WTC11 (cell line): ENCODE measurements around the gene GALNT6. TPM values are rescaled to one million over a fixed set of nuclear protein-coding genes. Genes with fewer than 3 reads are reported as not detected.

Experiments used
- ATAC-seq: fragments of 200-7000 bp; cut with Tn5 transposase; 2 replicates; pipeline ENCODE4 v1.10.0; 2021; ENCODE audit warnings: mild to moderate bottlenecking, moderate library complexity
- CTCF ChIA-PET: fragments of 300-600 bp; sonication (Branson Sonifier 250); formaldehyde crosslinking; loops from one replicate; lab custom pipeline; 2021; ENCODE audit warnings: antibody characterized with exemption; lab: Charles Lee
- POLR2A ChIA-PET: fragments of 350-600 bp; sonication (Branson Sonifier 250); formaldehyde crosslinking; loops from one replicate; lab custom pipeline; 2021; ENCODE audit warnings: antibody characterized with exemption; lab: Charles Lee
- DNase-seq: peaks from one replicate; pipeline ENCODE4 v3.0.0; 2021; ENCODE audit warnings: low spot score
- H3K27ac Mint-ChIP-seq: 2 replicates; pipeline ENCODE4 v1.8.0; 2021; ENCODE audit warnings: mixed read lengths
- H3K27me3 Mint-ChIP-seq: 2 replicates; pipeline ENCODE4 v1.8.0; 2021; ENCODE audit warnings: low read depth, mild to moderate bottlenecking, moderate library complexity, mixed read lengths
- H3K36me3 Mint-ChIP-seq: 2 replicates; pipeline ENCODE4 v1.8.0; 2021; ENCODE audit warnings: mixed read lengths
- H3K4me1 Mint-ChIP-seq: 2 replicates; pipeline ENCODE4 v1.8.0; 2022; ENCODE audit warnings: mixed read lengths
- H3K4me3 Mint-ChIP-seq: 2 replicates; pipeline ENCODE4 v1.8.0; 2021; ENCODE audit warnings: mild to moderate bottlenecking, moderate library complexity, mixed read lengths
- H3K9me3 Mint-ChIP-seq: 2 replicates; pipeline ENCODE4 v1.8.0; 2021; ENCODE audit warnings: mixed read lengths
- EMX1 ChIP-seq: fragments of 250-450 bp; sonication (Bioruptor Pico); IDR thresholded peaks from 2 replicates; pipeline ENCODE4 v1.8.0; 2021; ENCODE audit warnings: mild to moderate bottlenecking
- FOXP1 ChIP-seq: sonication (generic); formaldehyde crosslinking; IDR thresholded peaks from 2 replicates; pipeline ENCODE4 v1.8.0; 2022; ENCODE audit warnings: missing genetic modification reagents, mild to moderate bottlenecking, moderate library complexity, borderline replicate concordance
- IRF2 ChIP-seq: sonication (generic); formaldehyde crosslinking; IDR thresholded peaks from 2 replicates; pipeline ENCODE4 v1.8.0; 2022; ENCODE audit warnings: low read depth, missing genetic modification reagents, borderline replicate concordance
- TCF7 ChIP-seq: sonication (generic); formaldehyde crosslinking; IDR thresholded peaks from 2 replicates; pipeline ENCODE4 v1.8.0; 2022; ENCODE audit warnings: mild to moderate bottlenecking, low read depth, missing genetic modification reagents, moderate library complexity
- ZBTB21 ChIP-seq: sonication (generic); formaldehyde crosslinking; IDR thresholded peaks from 2 replicates; pipeline ENCODE4 v1.8.1; 2023; ENCODE audit warnings: mild to moderate bottlenecking, missing genetic modification reagents, borderline replicate concordance
- ZNF219 ChIP-seq: sonication (generic); formaldehyde crosslinking; IDR thresholded peaks from 2 replicates; pipeline ENCODE4 v1.8.0; 2023; ENCODE audit warnings: missing genetic modification reagents, mild to moderate bottlenecking, borderline replicate concordance
- total RNA-seq: library from RNA; stranded (reverse); gene quantifications from 3 replicates; pipeline ENCODE4 v1.2.3, GENCODE V29; 2021
- TF ChIP-seq, protein P1 (sequence below): fragments of 200-600 bp; IDR thresholded peaks from 2 replicates; pipeline ENCODE4 v1.8.0; 2022; ENCODE audit warnings: antibody characterized with exemption
- TF ChIP-seq, protein P2 (sequence below): sonication (generic); formaldehyde crosslinking; IDR thresholded peaks from 2 replicates; pipeline ENCODE4 v1.8.1; 2023; ENCODE audit warnings: mild to moderate bottlenecking, missing genetic modification reagents, borderline replicate concordance
- TF ChIP-seq, protein P3 (sequence below): sonication (generic); formaldehyde crosslinking; conservative IDR thresholded peaks from 2 replicates; pipeline ENCODE4 v1.8.1; 2023; ENCODE audit warnings: mild to moderate bottlenecking, low read depth, missing genetic modification reagents, moderate library complexity
- TF ChIP-seq, protein P4 (sequence below): sonication (generic); formaldehyde crosslinking; IDR thresholded peaks from 2 replicates; pipeline ENCODE4 v1.8.0; 2022; ENCODE audit warnings: mild to moderate bottlenecking, missing genetic modification reagents

The GALNT6 gene
- total RNA-seq, 1 experiment from 2014 or later = 18.3 TPM

DNA sequence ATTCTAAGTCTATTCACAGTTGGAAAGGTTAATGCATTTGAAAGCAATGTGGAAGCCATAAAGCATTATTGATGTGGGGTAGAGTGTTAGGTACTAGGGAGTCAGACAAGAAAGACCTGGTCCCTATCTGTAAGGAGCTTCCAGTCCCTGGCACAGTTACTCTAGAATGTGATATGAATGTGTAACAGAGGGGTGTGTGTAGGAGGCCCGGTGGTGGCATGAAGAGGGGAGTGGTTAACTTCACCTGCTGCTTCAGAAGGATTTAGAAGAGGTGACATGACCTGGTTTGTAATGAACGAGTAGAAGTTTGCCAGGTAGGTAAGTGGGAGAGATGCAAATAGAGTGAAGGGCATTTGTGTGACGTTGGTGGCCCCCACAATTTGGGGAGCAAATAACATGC is 15.1 kb upstream of the GALNT6 start:
- Mint-ChIP-seq H3K9me3 (no peaks in the 10 kb centered on the region), H3K36me3 (no peaks in the 10 kb centered on the region), H3K27ac (peak overlapping the region; percentile 21; the same call in 1 of the 2 replicates), H3K27me3 (no peaks in the 10 kb centered on the region), H3K4me3 (no peak overlapping the region), H3K4me1 (peaks cover 7% of the 10 kb centered on the region)
- TF ChIP-seq ZBTB21 (CRISPR knock-in tag) (no peak), FOXP1 (CRISPR knock-in tag) (no peak), IRF2 (CRISPR knock-in tag) (no peak), TCF7 (CRISPR knock-in tag) (no peak)
- TF ChIP-seq, protein P1, sequence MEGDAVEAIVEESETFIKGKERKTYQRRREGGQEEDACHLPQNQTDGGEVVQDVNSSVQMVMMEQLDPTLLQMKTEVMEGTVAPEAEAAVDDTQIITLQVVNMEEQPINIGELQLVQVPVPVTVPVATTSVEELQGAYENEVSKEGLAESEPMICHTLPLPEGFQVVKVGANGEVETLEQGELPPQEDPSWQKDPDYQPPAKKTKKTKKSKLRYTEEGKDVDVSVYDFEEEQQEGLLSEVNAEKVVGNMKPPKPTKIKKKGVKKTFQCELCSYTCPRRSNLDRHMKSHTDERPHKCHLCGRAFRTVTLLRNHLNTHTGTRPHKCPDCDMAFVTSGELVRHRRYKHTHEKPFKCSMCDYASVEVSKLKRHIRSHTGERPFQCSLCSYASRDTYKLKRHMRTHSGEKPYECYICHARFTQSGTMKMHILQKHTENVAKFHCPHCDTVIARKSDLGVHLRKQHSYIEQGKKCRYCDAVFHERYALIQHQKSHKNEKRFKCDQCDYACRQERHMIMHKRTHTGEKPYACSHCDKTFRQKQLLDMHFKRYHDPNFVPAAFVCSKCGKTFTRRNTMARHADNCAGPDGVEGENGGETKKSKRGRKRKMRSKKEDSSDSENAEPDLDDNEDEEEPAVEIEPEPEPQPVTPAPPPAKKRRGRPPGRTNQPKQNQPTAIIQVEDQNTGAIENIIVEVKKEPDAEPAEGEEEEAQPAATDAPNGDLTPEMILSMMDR = no peak
- TF ChIP-seq, protein P2, sequence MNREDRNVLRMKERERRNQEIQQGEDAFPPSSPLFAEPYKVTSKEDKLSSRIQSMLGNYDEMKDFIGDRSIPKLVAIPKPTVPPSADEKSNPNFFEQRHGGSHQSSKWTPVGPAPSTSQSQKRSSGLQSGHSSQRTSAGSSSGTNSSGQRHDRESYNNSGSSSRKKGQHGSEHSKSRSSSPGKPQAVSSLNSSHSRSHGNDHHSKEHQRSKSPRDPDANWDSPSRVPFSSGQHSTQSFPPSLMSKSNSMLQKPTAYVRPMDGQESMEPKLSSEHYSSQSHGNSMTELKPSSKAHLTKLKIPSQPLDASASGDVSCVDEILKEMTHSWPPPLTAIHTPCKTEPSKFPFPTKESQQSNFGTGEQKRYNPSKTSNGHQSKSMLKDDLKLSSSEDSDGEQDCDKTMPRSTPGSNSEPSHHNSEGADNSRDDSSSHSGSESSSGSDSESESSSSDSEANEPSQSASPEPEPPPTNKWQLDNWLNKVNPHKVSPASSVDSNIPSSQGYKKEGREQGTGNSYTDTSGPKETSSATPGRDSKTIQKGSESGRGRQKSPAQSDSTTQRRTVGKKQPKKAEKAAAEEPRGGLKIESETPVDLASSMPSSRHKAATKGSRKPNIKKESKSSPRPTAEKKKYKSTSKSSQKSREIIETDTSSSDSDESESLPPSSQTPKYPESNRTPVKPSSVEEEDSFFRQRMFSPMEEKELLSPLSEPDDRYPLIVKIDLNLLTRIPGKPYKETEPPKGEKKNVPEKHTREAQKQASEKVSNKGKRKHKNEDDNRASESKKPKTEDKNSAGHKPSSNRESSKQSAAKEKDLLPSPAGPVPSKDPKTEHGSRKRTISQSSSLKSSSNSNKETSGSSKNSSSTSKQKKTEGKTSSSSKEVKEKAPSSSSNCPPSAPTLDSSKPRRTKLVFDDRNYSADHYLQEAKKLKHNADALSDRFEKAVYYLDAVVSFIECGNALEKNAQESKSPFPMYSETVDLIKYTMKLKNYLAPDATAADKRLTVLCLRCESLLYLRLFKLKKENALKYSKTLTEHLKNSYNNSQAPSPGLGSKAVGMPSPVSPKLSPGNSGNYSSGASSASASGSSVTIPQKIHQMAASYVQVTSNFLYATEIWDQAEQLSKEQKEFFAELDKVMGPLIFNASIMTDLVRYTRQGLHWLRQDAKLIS (CRISPR knock-in tag) = no peak
- TF ChIP-seq, protein P3, sequence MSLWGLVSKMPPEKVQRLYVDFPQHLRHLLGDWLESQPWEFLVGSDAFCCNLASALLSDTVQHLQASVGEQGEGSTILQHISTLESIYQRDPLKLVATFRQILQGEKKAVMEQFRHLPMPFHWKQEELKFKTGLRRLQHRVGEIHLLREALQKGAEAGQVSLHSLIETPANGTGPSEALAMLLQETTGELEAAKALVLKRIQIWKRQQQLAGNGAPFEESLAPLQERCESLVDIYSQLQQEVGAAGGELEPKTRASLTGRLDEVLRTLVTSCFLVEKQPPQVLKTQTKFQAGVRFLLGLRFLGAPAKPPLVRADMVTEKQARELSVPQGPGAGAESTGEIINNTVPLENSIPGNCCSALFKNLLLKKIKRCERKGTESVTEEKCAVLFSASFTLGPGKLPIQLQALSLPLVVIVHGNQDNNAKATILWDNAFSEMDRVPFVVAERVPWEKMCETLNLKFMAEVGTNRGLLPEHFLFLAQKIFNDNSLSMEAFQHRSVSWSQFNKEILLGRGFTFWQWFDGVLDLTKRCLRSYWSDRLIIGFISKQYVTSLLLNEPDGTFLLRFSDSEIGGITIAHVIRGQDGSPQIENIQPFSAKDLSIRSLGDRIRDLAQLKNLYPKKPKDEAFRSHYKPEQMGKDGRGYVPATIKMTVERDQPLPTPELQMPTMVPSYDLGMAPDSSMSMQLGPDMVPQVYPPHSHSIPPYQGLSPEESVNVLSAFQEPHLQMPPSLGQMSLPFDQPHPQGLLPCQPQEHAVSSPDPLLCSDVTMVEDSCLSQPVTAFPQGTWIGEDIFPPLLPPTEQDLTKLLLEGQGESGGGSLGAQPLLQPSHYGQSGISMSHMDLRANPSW (CRISPR knock-in tag) = no peak
- ATAC-seq = no peak
- POLR2A ChIA-PET = no interaction called here
- CTCF ChIA-PET = no interaction called here
- no peak for DNase-seq

DNA sequence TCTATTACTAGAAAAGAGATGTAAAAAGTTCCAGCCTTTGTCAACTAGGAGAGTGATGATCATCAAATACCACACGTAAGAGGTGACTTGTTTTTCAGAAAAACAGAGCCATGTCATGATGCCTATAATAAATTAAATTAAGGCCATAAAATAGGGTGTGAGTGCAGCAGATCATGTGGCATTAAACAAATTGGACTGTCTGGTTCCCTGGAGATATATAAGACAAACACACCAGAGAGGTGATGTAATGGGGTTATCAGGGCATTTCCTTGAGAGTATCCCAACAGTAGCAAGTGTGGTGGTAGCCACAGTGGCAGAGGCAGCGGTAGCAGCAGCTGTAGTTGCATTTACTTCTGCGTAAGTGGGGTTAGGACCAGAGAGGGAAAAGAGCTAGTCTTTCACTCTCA is 14.6 kb upstream of the GALNT6 start:
- TF ChIP-seq, protein P4, sequence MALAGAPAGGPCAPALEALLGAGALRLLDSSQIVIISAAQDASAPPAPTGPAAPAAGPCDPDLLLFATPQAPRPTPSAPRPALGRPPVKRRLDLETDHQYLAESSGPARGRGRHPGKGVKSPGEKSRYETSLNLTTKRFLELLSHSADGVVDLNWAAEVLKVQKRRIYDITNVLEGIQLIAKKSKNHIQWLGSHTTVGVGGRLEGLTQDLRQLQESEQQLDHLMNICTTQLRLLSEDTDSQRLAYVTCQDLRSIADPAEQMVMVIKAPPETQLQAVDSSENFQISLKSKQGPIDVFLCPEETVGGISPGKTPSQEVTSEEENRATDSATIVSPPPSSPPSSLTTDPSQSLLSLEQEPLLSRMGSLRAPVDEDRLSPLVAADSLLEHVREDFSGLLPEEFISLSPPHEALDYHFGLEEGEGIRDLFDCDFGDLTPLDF = no peak
- TF ChIP-seq ZNF219 (CRISPR knock-in tag) (no peak), EMX1 (CRISPR knock-in tag) (no peak)
- TF ChIP-seq, protein P2 (CRISPR knock-in tag) = no peak
- CTCF ChIA-PET = no interaction called here

More for the DNA sequence above, 14.6 kb upstream of the GALNT6 start:
- no peak overlapping the region for H3K27ac Mint-ChIP-seq
- no peaks in the 10 kb centered on the region for H3K27me3 Mint-ChIP-seq
- DNase-seq (no peak), ATAC-seq (no peak)
- H3K9me3 Mint-ChIP-seq = no peaks in the 10 kb centered on the region
- no peak overlapping the region for H3K4me3 Mint-ChIP-seq
- POLR2A ChIA-PET = no interaction called here
- H3K4me1 Mint-ChIP-seq = peaks cover 7% of the 10 kb centered on the region
- H3K36me3 Mint-ChIP-seq = no peaks in the 10 kb centered on the region
